ENCODE measurements around the gene PDGFC. TPM values are rescaled to one million over a fixed set of nuclear protein-coding genes. Genes with fewer than 3 reads are reported as not detected.

PDGFC gene
- total RNA-seq, 2 experiments from 2014 or later, result not detected

DNA sequence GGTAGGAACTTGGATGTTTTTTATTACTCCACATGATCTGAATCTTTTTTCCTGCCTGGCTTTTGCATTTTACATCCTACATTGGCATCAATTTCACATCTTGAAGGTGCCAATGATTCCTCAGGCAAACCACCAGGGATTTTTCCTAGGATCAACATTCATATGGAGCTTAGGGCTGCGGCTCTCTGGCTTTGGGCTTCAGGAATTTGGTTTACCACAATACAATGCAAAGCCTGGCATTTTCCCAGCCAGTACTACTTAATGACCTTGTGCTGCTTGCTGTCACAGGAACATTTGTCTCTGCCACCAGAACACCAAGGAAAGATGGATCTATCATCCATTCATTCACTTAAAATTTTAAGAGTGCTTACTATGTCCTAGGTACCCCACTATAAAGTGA, 180.7 kb downstream of the PDGFC start:
- H3K4me3 ChIP-seq (ENCODE audit: low read depth, low read length, poor library complexity, severe bottlenecking), result no peak overlapping the region
- H4K20me1 ChIP-seq (ENCODE audit: insufficient read depth, low read length), result no peaks in the 10 kb centered on the region
- no peak overlapping the region for H3K27ac ChIP-seq (ENCODE audit: low read depth, low read length, poor library complexity, severe bottlenecking)
- no peaks in the 10 kb centered on the region for H3K79me2 ChIP-seq (ENCODE audit: insufficient read depth, low read depth, low read length)
- no peaks in the 10 kb centered on the region for H3K36me3 ChIP-seq (ENCODE audit: insufficient read depth, low read length)
- no TSS peak for BruUV-seq (replicated peaks)
- no peaks in the 10 kb centered on the region for H3K9me3 ChIP-seq (ENCODE audit: low read length)
- no peaks in the 10 kb centered on the region for H3K9me2 ChIP-seq (ENCODE audit: insufficient read depth, low read length)
- no peaks in the 10 kb centered on the region for H3K4me1 ChIP-seq (ENCODE audit: insufficient read depth, low read length, poor library complexity, severe bottlenecking)
- ChIA-PET POLR2A (no interaction called here), CTCF (ENCODE audit: unreplicated experiment) (no interaction called here)
- intact Hi-C loops (cut with micrococcal nuclease; ENCODE audit: unreplicated experiment), result no loop called here
- DNase-seq (ENCODE audit: low spot score), result no peak
- TF ChIP-seq EZH2phosphoT487 (IDR thresholded peaks at IDR 0.05; ENCODE audit: borderline replicate concordance, low read depth, low read length) (no peak), CTCF (conservative IDR thresholded peaks at IDR 0.05; ENCODE audit: low read length) (no peak)
- no peak overlapping the region for H2AFZ ChIP-seq (ENCODE audit: low read length)
- H3K4me2 ChIP-seq (ENCODE audit: low read length), result no peak overlapping the region

- ChIA-PET POLR2A (no interaction called here), CTCF (ENCODE audit: unreplicated experiment) (no interaction called here)
- Histone ChIP-seq H3K9me3 (ENCODE audit: low read length) (no peaks in the 10 kb centered on the region), H3K4me2 (ENCODE audit: low read length) (no peak overlapping the region), H3K79me2 (ENCODE audit: insufficient read depth, low read depth, low read length) (no peaks in the 10 kb centered on the region), H3K36me3 (ENCODE audit: insufficient read depth, low read length) (no peaks in the 10 kb centered on the region), H3K4me3 (ENCODE audit: low read depth, low read length, poor library complexity, severe bottlenecking) (no peak overlapping the region), H4K20me1 (ENCODE audit: insufficient read depth, low read length) (no peaks in the 10 kb centered on the region), H3K9me2 (ENCODE audit: insufficient read depth, low read length) (no peaks in the 10 kb centered on the region), H2AFZ (ENCODE audit: low read length) (no peak overlapping the region), H3K4me1 (ENCODE audit: insufficient read depth, low read length, poor library complexity, severe bottlenecking) (no peaks in the 10 kb centered on the region), H3K27ac (ENCODE audit: low read depth, low read length, poor library complexity, severe bottlenecking) (no peak overlapping the region)
- intact Hi-C loops (cut with micrococcal nuclease; ENCODE audit: unreplicated experiment), result no loop called here
- no peak for TF ChIP-seq EZH2phosphoT487 (IDR thresholded peaks at IDR 0.05; ENCODE audit: borderline replicate concordance, low read depth, low read length)
- no peak for TF ChIP-seq CTCF (conservative IDR thresholded peaks at IDR 0.05; ENCODE audit: low read length)
- no TSS peak for BruUV-seq (replicated peaks)
- DNase-seq (ENCODE audit: low spot score), result no peak
Measured at GRCh38 chr4:156788782-156789181, 182.8 kb downstream of the PDGFC start.

- Histone ChIP-seq H2AFZ (ENCODE audit: low read length) (no peak overlapping the region), H3K79me2 (ENCODE audit: insufficient read depth, low read depth, low read length) (no peaks in the 10 kb centered on the region), H3K9me3 (ENCODE audit: low read length) (no peaks in the 10 kb centered on the region), H3K27ac (ENCODE audit: low read depth, low read length, poor library complexity, severe bottlenecking) (no peak overlapping the region), H3K36me3 (ENCODE audit: insufficient read depth, low read length) (no peaks in the 10 kb centered on the region), H3K4me3 (ENCODE audit: low read depth, low read length, poor library complexity, severe bottlenecking) (no peak overlapping the region), H3K4me1 (ENCODE audit: insufficient read depth, low read length, poor library complexity, severe bottlenecking) (no peaks in the 10 kb centered on the region), H4K20me1 (ENCODE audit: insufficient read depth, low read length) (no peaks in the 10 kb centered on the region), H3K4me2 (ENCODE audit: low read length) (no peak overlapping the region), H3K9me2 (ENCODE audit: insufficient read depth, low read length) (no peaks in the 10 kb centered on the region)
- intact Hi-C loops (cut with micrococcal nuclease; ENCODE audit: unreplicated experiment), result no loop called here
- CTCF ChIA-PET (ENCODE audit: unreplicated experiment), result no interaction called here
- no peak for DNase-seq (ENCODE audit: low spot score)
- POLR2A ChIA-PET, result no interaction called here
- no TSS peak for BruUV-seq (replicated peaks)
- TF ChIP-seq CTCF (conservative IDR thresholded peaks at IDR 0.05; ENCODE audit: low read length) (no peak), EZH2phosphoT487 (IDR thresholded peaks at IDR 0.05; ENCODE audit: borderline replicate concordance, low read depth, low read length) (no peak)
Measured at GRCh38 chr4:156786713-156787112, 184.9 kb downstream of the PDGFC start.

Data from OCI-LY7 (cell line).